Peyer's patch (tissue), 4 donors: ENCODE results near the gene SLC28A3. TPM values are rescaled to one million over a fixed set of nuclear protein-coding genes. Genes with fewer than 3 reads are reported as not detected.
A peak's percentile ranks its signal among the peaks of the same experiment; 100 is the strongest.

Source experiments
- DNase-seq, 3 donors: peaks; one replicate each; pipeline ENCODE4 v3.0.0-alpha.2; 2017 to 2019
- H3K27ac ChIP-seq, 4 donors: fragments of 200-600 bp; sonication (generic); one replicate each; pipeline ENCODE4 v1.5.1; 2016 to 2019
- H3K27me3 ChIP-seq, 2 donors: fragments of 200-600 bp; sonication (generic); one replicate each; pipeline ENCODE4 v1.5.1; 2019
- H3K36me3 ChIP-seq, 3 donors: fragments of 200-600 bp; sonication (generic); one replicate each; pipeline ENCODE4 v1.5.1; 2016 to 2019
- H3K4me1 ChIP-seq, 4 donors: fragments of 200-600 bp; sonication (generic); one replicate each; pipeline ENCODE4 v1.5.1; 2016 to 2019
- H3K4me3 ChIP-seq, 4 donors: fragments of 200-600 bp; sonication (generic); 1 replicate in 3 of 4; 2 replicates in 1 of 4; pipeline ENCODE4 v1.5.1; 2016 to 2019; ENCODE audit warnings: mild to moderate bottlenecking in 1 of 4
- H3K9me3 ChIP-seq, 4 donors: fragments of 200-600 bp; sonication (generic); one replicate each; pipeline ENCODE4 v1.5.1; 2016 to 2019; ENCODE audit warnings: mild to moderate bottlenecking in 1 of 4
- POLR2A ChIP-seq, 2 donors: fragments of 450-650 bp; IDR thresholded peaks; one replicate each; pipeline ENCODE4 v1.5.1; 2017; ENCODE audit warnings: antibody characterized with exemption in 2 of 2, mild to moderate bottlenecking in 2 of 2, moderate library complexity in 2 of 2
- total RNA-seq, 4 donors: library from RNA; depleted of rRNA; stranded (reverse); fragments of >200 nt; gene quantifications; one replicate each; pipeline ENCODE4 v1.1.0, GENCODE V29; 2016
- TF ChIP-seq, protein P1 (sequence below), 6 experiments: fragments of 450-650 bp in 4 of 6; fragments of 200-600 bp in 2 of 6; sonication (generic) in 1 of 6; IDR thresholded peaks; one replicate each; pipeline ENCODE4 v1.5.1; 2017 to 2019; ENCODE audit warnings: antibody characterized with exemption in 6 of 6, mild to moderate bottlenecking in 3 of 6, moderate library complexity in 1 of 6

The SLC28A3 gene
- total RNA-seq, 4 donors from 2014 or later = 5.0 to 22.3 (median 7.4) TPM

DNA sequence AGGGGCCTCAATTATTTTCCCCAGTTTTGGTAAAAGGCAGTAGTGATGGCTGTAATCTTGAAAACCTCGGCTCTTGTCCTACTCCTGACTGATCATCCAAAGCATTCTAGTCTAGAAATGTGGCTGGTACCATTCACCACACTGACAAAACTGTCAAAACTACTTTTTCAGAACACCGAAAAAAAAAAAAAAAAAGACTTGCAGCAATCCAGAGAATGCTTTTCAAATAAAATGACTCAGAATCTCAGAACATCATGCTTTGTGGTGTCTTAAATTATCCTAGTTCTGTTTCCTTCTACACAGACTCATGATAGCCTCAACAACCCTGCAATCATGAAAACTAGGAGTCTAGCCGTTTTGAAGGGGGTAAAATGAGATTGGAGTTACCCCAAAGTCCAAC lies 13.4 kb downstream of the SLC28A3 start:
- no peak overlapping the region for H3K27ac ChIP-seq
- TF ChIP-seq POLR2A (IDR thresholded peaks at IDR 0.05) = no peak
- TF ChIP-seq, protein P1, sequence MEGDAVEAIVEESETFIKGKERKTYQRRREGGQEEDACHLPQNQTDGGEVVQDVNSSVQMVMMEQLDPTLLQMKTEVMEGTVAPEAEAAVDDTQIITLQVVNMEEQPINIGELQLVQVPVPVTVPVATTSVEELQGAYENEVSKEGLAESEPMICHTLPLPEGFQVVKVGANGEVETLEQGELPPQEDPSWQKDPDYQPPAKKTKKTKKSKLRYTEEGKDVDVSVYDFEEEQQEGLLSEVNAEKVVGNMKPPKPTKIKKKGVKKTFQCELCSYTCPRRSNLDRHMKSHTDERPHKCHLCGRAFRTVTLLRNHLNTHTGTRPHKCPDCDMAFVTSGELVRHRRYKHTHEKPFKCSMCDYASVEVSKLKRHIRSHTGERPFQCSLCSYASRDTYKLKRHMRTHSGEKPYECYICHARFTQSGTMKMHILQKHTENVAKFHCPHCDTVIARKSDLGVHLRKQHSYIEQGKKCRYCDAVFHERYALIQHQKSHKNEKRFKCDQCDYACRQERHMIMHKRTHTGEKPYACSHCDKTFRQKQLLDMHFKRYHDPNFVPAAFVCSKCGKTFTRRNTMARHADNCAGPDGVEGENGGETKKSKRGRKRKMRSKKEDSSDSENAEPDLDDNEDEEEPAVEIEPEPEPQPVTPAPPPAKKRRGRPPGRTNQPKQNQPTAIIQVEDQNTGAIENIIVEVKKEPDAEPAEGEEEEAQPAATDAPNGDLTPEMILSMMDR (IDR thresholded peaks at IDR 0.05) = no peak
- peaks cover 0 to 11% (median 0%) of the 10 kb centered on the region in 4 donors for H3K4me1 ChIP-seq

DNA sequence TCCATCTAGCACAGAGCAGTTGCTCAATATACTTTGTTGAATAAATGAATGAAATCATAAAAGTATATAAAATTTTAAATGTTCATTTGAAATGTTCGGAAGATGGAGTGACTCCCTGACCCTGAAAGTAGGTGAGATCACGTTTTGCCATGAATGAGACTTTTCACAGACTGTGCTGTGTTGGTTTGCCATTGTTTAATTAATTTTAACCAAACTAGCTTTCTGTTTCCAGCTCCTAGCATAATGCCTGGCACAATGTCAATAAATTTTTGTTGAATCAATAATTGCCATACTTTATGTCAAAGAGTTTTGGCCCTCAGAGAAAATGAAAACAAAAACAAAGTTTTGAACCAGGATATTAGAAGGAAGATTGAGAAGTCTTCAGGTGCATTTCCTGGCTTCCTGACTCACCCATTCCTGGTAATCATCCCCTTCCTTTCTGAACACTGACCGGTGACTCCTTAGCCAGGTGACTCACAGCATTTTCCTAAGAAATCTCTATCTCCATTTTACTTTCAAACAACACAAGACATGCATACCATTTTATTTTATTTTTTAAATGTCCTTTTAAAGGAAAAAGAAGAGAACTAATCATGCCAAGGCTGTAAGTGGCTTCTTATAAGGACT lies 15.1 kb downstream of the SLC28A3 start:
- H3K27me3 ChIP-seq = no peaks in the 10 kb centered on the region
- peak in 1 of 3 donors; percentile 61 for DNase-seq
- H3K4me1 ChIP-seq = peaks cover 0 to 5% (median 0%) of the 10 kb centered on the region in 4 donors
- no peak overlapping the region for H3K4me3 ChIP-seq
- TF ChIP-seq POLR2A (IDR thresholded peaks at IDR 0.05) = no peak
- TF ChIP-seq, protein P1 (IDR thresholded peaks at IDR 0.05) = no peak
- no peaks in the 10 kb centered on the region for H3K36me3 ChIP-seq
- H3K9me3 ChIP-seq = peaks cover 0 to 5% (median 0%) of the 10 kb centered on the region in 4 donors
- H3K27ac ChIP-seq = peak overlapping the region in 2 of 4 donors; percentile 27 to 42

More for the DNA sequence above, 13.4 kb downstream of the SLC28A3 start:
- H3K36me3 ChIP-seq = no peaks in the 10 kb centered on the region
- H3K27me3 ChIP-seq = no peaks in the 10 kb centered on the region
- H3K4me3 ChIP-seq = no peak overlapping the region
- peaks cover 0 to 5% (median 0%) of the 10 kb centered on the region in 4 donors for H3K9me3 ChIP-seq
- no peak for DNase-seq

DNA sequence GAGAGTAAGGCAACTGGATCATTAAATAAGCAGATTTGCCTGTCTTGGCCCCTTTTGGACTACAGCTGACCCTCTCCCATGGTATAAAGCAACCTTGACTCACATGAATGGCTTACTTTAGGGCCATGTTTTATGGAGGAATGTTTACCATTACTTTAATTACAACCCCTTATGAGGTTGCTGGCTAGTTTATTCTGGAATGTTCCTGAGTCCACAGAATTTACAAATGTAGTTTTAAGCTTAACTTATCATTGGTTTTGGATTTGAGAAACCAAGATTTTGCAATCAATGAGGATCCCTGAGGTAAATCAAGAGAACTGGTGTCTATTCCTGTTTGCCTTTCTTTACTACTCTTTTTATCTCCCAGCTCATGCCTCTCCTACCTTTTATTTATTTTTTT lies 15.7 kb downstream of the SLC28A3 start:
- Histone ChIP-seq H3K4me1 (peaks cover 0 to 5% (median 0%) of the 10 kb centered on the region in 4 donors), H3K27ac (no peak overlapping the region), H3K27me3 (no peaks in the 10 kb centered on the region), H3K36me3 (no peaks in the 10 kb centered on the region), H3K9me3 (peaks cover 0 to 5% (median 0%) of the 10 kb centered on the region in 4 donors), H3K4me3 (no peak overlapping the region)
- no peak for DNase-seq
- TF ChIP-seq, protein P1 (IDR thresholded peaks at IDR 0.05) = no peak
- no peak for TF ChIP-seq POLR2A (IDR thresholded peaks at IDR 0.05)

GRCh38 chr9:84323858-84324257 lies 16.7 kb downstream of the SLC28A3 start:
- Histone ChIP-seq H3K9me3 (peaks cover 0 to 5% (median 0%) of the 10 kb centered on the region in 4 donors), H3K27me3 (no peaks in the 10 kb centered on the region), H3K36me3 (no peaks in the 10 kb centered on the region), H3K4me3 (no peak overlapping the region), H3K4me1 (peaks cover 0 to 5% (median 0%) of the 10 kb centered on the region in 4 donors), H3K27ac (no peak overlapping the region)
- TF ChIP-seq, protein P1 (IDR thresholded peaks at IDR 0.05) = no peak
- no peak for TF ChIP-seq POLR2A (IDR thresholded peaks at IDR 0.05)
- no peak for DNase-seq

DNA sequence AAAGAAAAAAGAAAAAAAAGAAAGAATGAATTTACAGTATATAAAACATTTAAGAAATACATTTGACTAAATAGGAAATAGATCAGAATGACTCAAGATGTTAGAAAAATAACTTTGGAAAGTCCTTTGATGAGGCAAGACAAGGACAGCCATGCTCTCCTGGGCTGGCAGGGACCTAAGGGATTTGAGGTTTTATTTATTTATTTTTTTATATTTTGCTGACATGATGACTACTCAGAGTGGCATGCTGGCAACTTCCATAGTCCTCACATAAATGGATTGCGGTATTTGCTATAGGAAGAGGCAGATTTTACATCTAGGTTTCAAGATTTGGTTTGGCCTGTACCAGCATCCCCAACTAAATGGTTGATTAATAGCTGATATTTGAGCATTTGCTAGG lies 17.7 kb downstream of the SLC28A3 start:
- Histone ChIP-seq H3K27me3 (no peaks in the 10 kb centered on the region), H3K4me1 (peaks cover 0 to 5% (median 0%) of the 10 kb centered on the region in 4 donors), H3K9me3 (no peaks in the 10 kb centered on the region), H3K27ac (no peak overlapping the region), H3K4me3 (no peak overlapping the region), H3K36me3 (no peaks in the 10 kb centered on the region)
- DNase-seq = no peak
- TF ChIP-seq, protein P1 (IDR thresholded peaks at IDR 0.05) = no peak
- no peak for TF ChIP-seq POLR2A (IDR thresholded peaks at IDR 0.05)
